HEK293T (cell line): ENCODE results near the gene ALK.

Experiments used
- FOXM1 ChIP-seq: fragments of 450-650 bp; IDR thresholded peaks from 2 replicates; pipeline ENCODE4 v1.6.1; 2017; ENCODE audit warnings: mild to moderate bottlenecking, borderline replicate concordance
- HDGF ChIP-seq: fragments of 450-650 bp; IDR thresholded peaks from 2 replicates; pipeline ENCODE4 v1.6.1; 2017; ENCODE audit warnings: antibody characterized with exemption, borderline replicate concordance
- SP1 ChIP-seq: fragments of 450-650 bp; IDR thresholded peaks from 2 replicates; pipeline ENCODE4 v1.6.1; 2017

DNA sequence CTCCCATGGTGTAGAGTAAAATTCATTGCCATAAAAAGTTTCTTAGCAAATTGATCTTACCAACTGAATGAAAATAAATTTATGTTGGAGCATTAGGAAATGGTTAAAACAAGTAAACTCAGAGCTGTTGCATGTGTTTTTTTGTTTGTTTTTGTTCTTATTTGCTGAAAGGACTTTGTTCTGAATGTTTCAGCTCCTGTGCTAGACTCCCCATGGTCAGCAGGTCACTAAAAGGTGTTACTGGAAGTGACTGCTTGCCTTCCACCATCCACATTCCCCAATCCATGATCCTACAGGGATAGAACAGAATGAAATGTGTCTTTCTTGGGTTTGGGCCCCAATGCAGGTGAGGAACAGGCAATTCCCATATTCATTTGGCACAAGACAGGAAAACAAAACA, 101.8 kb downstream of the ALK start:
- TF ChIP-seq HDGF (no peak), FOXM1 (no peak), SP1 (no peak)
